HG03066 (cell line): ENCODE results near the gene FRRS1.

ENCODE experiments used
- ATAC-seq: cut with Tn5 transposase; IDR thresholded peaks from one replicate; pipeline ENCODE4 v1.9.1; 2021; ENCODE audit warnings: low read depth; ENCODE audit not compliant: unreplicated experiment

The FRRS1 gene

GRCh38 chr1:99738858-99739465 is 27.5 kb downstream of the FRRS1 start:
- no peak for ATAC-seq

- ATAC-seq, result no peak
Observed at GRCh38 chr1:99737016-99737415, 29.4 kb downstream of the FRRS1 start.

- no peak for ATAC-seq
Observed at GRCh38 chr1:99735852-99736251, 30.6 kb downstream of the FRRS1 start.

GRCh38 chr1:99731384-99731783 is 35.1 kb downstream of the FRRS1 start:
- ATAC-seq, result no peak

- no peak for ATAC-seq
Observed at GRCh38 chr1:99728494-99729235, 37.8 kb downstream of the FRRS1 start.

- ATAC-seq, result no peak
Observed at GRCh38 chr1:99727575-99728185, 38.8 kb downstream of the FRRS1 start.

GRCh38 chr1:99726818-99727217 is 39.6 kb downstream of the FRRS1 start:
- no peak for ATAC-seq

- ATAC-seq, result no peak
Observed at GRCh38 chr1:99726407-99726806, 40.0 kb downstream of the FRRS1 start.

- ATAC-seq, result no peak
Observed at GRCh38 chr1:99725996-99726395, 40.4 kb downstream of the FRRS1 start.

- no peak for ATAC-seq
Observed at GRCh38 chr1:99723251-99723650, 43.2 kb downstream of the FRRS1 start.

GRCh38 chr1:99717005-99717404 is 49.4 kb downstream of the FRRS1 start:
- no peak for ATAC-seq

- no peak for ATAC-seq
Observed at GRCh38 chr1:99713006-99713405, 53.4 kb downstream of the FRRS1 start.

- no peak for ATAC-seq
Observed at GRCh38 chr1:99710994-99711393, 55.4 kb downstream of the FRRS1 start.

GRCh38 chr1:99707535-99708142 is 58.8 kb downstream of the FRRS1 start:
- peak; percentile 74 for ATAC-seq

GRCh38 chr1:99705385-99705784 is 61.0 kb downstream of the FRRS1 start:
- ATAC-seq, result no peak

GRCh38 chr1:99704356-99704816 is 62.0 kb downstream of the FRRS1 start:
- no peak for ATAC-seq

GRCh38 chr1:99702221-99702620 is 64.2 kb downstream of the FRRS1 start:
- no peak for ATAC-seq

- no peak for ATAC-seq
Observed at GRCh38 chr1:99700020-99700419, 66.4 kb downstream of the FRRS1 start.

GRCh38 chr1:99697580-99697979 is 68.9 kb downstream of the FRRS1 start:
- no peak for ATAC-seq

GRCh38 chr1:99696616-99697015 is 69.8 kb downstream of the FRRS1 start:
- ATAC-seq, result no peak

GRCh38 chr1:99691175-99691574 is 75.3 kb downstream of the FRRS1 start:
- no peak for ATAC-seq
